ENCODE measurements around the gene PNISR.

The PNISR gene

GRCh38 chr6:99348288-99349170, 76.6 kb downstream of the PNISR start:
- no peak for DNase-seq (ENCODE audit: extremely low read depth in 1 of 2, low read depth in 1 of 2)

Measured in activated CD8-positive, alpha-beta memory T cell treated with anti-CD3 and anti-CD28 coated beads for 1 hour (primary cell).